Testis (tissue), 2 donors: ENCODE data around the gene NUCB1.

Experiments used
- POLR2A ChIP-seq: fragments of 450-650 bp; IDR thresholded peaks from one replicate; pipeline ENCODE4 v1.6.1; 2017; ENCODE audit warnings: antibody characterized with exemption, mild to moderate bottlenecking, moderate library complexity
- TF ChIP-seq, protein P1 (sequence below), 3 experiments: fragments of 450-650 bp in 2 of 3; fragments of 200-600 bp in 1 of 3; sonication (generic) in 1 of 3; IDR thresholded peaks; one replicate each; pipeline ENCODE4 v1.5.1; 2016 to 2019; ENCODE audit warnings: antibody characterized with exemption in 3 of 3, mild to moderate bottlenecking in 2 of 3, moderate library complexity in 1 of 3

DNA sequence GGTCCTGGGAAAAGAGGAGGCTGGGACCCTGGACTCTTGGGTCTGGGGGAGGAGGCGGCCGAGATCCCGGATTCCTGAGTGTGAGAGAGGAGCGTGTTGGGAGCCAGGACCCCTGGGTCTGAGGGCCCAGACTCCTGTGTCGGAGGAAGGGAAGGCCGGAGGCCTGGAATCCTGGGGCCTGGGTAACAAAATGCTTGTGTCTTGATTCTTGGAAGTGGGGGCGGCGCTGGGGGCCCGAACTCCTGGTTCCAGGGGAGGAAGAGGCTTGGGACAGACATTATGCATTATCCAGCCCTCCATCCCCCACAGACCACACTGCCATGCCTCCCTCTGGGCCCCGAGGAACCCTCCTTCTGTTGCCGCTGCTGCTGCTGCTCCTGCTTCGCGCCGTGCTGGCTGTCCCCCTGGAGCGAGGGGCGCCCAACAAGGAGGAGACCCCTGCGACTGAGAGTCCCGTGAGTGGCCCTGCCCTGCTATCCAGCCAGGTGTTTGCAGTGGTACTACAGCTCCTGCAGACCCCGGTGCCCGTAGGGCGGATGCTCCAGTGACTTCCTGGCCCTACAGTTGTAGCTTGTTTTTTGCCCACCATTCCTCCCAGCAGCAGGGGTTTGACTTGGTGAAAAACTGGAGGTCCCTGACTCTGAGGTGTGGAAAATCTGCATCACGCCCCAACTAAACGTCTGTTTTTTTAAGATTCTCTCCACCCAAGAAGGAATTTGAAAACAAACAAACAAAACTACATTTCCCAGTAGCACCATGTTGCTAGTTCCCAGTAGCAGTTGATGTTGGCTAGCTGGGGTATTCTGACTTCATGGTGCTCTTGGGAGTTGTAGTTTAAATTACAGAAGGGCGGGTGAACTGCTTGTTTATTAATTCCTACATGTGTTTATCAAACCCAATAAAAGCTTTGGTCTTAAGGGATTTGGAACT lies 630 bp downstream of the NUCB1 start:
- TF ChIP-seq, protein P1, sequence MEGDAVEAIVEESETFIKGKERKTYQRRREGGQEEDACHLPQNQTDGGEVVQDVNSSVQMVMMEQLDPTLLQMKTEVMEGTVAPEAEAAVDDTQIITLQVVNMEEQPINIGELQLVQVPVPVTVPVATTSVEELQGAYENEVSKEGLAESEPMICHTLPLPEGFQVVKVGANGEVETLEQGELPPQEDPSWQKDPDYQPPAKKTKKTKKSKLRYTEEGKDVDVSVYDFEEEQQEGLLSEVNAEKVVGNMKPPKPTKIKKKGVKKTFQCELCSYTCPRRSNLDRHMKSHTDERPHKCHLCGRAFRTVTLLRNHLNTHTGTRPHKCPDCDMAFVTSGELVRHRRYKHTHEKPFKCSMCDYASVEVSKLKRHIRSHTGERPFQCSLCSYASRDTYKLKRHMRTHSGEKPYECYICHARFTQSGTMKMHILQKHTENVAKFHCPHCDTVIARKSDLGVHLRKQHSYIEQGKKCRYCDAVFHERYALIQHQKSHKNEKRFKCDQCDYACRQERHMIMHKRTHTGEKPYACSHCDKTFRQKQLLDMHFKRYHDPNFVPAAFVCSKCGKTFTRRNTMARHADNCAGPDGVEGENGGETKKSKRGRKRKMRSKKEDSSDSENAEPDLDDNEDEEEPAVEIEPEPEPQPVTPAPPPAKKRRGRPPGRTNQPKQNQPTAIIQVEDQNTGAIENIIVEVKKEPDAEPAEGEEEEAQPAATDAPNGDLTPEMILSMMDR (IDR thresholded peaks at IDR 0.05) = no peak
- TF ChIP-seq POLR2A = no peak
